Astrocyte of the cerebellum (primary cell): ENCODE data around the gene CAMK4.

ENCODE experiments used
- DNase-seq: peaks from one replicate; pipeline ENCODE4 v3.0.0-alpha.2; 2011; ENCODE audit warnings: low read depth
- H3K4me3 ChIP-seq: 2 replicates; pipeline ENCODE4 v1.5.1; 2011; ENCODE audit warnings: mild to moderate bottlenecking, low read depth, low read length, moderate library complexity
- in situ Hi-C: cut with HindIII; loops from 2 replicates; pipeline ENCODE4 v1.10.0; 2017; ENCODE audit warnings: low sequenced_read_pairs
- TF ChIP-seq, protein P1 (sequence below): IDR thresholded peaks from 2 replicates; pipeline ENCODE4 v1.5.1; 2012; ENCODE audit warnings: low read length, low read depth, moderate library complexity, mild to moderate bottlenecking; ENCODE audit errors: missing control alignments

The CAMK4 gene

DNA sequence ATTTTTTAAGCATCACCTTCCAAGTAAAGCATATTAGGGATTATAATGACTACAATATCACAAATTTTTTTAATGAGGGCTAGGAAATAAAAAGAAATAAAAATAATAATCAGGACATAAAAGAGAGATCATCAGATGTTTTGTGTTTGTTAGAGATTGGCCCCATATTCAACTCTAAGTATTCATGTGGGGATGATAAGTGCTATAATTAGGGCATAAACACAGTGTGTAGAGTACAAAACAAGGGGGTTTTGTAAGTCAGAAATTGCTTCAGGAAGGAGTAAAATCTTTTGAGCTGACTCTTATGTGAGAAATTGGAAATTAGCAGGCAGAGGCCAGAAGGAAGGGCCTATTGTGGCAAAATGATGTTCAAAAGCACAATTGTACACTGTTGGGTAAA lies 160.9 kb downstream of the CAMK4 start:
- in situ Hi-C loops = no loop called here
- DNase-seq = no peak
- TF ChIP-seq, protein P1, sequence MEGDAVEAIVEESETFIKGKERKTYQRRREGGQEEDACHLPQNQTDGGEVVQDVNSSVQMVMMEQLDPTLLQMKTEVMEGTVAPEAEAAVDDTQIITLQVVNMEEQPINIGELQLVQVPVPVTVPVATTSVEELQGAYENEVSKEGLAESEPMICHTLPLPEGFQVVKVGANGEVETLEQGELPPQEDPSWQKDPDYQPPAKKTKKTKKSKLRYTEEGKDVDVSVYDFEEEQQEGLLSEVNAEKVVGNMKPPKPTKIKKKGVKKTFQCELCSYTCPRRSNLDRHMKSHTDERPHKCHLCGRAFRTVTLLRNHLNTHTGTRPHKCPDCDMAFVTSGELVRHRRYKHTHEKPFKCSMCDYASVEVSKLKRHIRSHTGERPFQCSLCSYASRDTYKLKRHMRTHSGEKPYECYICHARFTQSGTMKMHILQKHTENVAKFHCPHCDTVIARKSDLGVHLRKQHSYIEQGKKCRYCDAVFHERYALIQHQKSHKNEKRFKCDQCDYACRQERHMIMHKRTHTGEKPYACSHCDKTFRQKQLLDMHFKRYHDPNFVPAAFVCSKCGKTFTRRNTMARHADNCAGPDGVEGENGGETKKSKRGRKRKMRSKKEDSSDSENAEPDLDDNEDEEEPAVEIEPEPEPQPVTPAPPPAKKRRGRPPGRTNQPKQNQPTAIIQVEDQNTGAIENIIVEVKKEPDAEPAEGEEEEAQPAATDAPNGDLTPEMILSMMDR = no peak
- H3K4me3 ChIP-seq = no peak overlapping the region

DNA sequence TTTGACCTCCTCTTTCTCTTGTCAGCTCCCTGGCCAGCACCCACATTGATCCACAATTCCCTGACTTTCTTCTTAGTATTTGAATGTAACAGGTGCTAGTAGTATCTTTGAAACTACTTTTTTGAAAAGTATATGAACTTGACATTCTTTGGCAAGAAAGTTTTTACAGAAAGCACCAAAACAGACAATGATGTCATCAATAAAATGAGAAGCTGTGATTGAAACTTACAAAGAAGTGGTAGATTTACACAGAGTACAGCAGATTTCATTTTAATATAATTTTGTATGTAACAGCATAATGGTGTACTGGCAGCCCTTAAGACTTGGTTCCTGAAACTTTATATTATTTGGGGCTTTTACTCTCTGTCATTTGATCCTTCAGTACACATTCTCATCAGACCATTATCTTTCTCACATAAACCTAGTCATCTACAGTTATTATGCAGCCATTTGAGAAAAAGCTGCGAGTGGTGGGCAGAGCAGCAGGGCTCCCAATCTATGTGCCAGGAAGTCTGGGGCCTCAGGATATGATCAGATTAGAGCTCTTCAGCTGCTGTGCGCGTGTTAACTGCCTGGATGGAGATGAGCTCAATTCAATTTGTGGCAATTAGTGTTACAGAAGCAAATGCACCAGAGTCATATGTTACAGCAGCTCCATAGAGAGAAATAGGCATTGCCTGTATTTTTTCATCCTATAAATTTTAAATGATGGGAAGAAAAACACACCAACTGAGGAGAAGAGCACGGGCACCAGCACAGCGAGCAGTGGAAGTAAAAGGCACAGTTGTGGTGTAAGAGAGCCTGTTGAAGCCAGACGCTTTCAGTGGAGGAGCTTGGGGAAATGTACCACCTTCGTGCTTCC lies 162.0 kb downstream of the CAMK4 start:
- in situ Hi-C loops = no loop called here
- H3K4me3 ChIP-seq = no peak overlapping the region
- no peak for DNase-seq
- TF ChIP-seq, protein P1 = no peak

DNA sequence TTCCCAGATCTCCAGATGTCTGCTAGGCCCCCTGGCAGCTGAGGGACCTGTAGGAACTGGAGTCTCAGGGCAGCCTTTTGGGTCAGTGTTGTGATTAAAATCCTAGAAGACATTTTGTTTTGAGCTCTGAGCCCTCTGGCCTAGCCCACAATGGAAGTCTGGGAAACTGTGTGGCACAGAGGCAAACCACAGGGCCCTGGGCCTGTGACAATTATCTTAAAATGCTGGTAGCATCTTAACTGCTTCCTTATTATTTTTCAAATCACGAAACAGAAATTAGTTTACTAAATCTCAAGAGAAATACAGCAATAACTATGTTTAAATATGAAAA lies 162.6 kb downstream of the CAMK4 start:
- DNase-seq = no peak
- TF ChIP-seq, protein P1 = no peak
- H3K4me3 ChIP-seq = no peak overlapping the region
- in situ Hi-C loops = no loop called here

DNA sequence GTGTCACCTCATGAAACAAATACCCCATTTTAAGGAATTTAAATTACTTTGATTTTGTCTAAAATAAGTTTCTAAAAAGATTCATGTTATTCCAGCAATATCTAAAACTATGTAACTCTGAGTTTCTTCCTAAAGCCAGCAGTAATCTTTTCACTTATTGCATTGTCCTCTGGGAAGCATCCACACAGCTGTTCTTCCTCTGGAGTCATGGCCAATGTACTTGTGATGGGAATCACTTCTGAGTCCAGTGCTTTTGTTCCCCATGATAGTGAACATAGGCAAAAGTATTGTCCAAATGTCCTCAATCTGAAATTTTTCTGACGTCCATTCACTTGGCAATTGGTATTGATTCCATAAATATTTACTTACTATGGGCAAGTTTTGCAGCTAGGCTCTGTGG lies 163.2 kb downstream of the CAMK4 start:
- in situ Hi-C loops = no loop called here
- DNase-seq = no peak
- H3K4me3 ChIP-seq = no peak overlapping the region
- TF ChIP-seq, protein P1 = no peak

DNA sequence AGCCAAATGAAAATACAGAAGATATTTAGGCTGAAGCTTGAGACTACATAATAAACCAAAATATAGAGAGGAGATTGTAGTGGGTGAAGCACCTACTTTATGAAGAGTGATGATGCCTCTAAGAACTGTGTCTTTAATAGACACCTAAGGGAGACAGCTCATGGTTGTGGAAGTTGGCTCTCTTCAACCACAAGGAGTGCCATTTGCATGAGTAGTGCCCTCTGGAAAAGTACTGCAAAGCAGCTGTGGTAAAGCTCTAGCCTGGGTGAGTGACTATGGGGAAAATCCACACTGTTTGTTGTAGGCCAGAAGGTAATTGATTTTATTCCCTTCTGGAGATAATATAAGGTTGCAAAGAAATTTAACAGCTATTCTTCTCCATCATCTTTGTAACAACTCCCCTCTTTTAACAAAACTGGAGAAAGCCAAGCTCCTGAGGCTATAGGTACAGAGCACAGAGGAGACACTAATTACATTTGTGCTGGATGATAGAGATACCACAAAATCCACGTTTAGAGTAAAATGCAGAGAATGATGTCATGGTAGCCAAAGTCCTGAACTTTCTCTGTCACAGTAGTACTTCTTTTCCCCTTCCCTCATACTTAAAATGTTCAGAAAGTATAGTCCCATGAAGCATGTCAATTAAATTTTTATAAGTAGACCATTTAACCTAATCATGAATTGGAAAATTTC lies 165.4 kb downstream of the CAMK4 start:
- in situ Hi-C loops = no loop called here
- H3K4me3 ChIP-seq = no peak overlapping the region
- DNase-seq = peak; percentile 3
- TF ChIP-seq, protein P1 = no peak

DNA sequence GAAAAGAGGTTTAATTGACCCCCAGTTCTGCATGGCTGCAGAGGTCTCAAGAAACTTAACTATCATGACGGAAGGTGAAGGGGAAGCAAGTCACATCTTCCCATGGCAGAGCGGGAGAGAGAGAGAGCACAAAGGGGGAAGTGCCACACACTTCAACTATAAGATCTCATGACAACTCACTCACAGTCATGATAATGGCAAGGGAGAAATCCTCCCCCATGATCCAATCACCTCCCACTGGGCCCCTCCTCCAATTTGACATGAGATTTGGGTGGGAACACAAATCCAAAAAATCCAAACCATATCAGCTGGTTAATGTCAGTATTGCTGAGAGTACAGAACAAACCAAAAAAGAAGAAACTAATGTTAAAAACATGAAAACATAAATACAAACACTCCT lies 168.0 kb downstream of the CAMK4 start:
- in situ Hi-C loops = no loop called here
- no peak overlapping the region for H3K4me3 ChIP-seq
- no peak for DNase-seq
- TF ChIP-seq, protein P1 = no peak
